ENCODE results near the gene MDM1.

The MDM1 gene

DNA sequence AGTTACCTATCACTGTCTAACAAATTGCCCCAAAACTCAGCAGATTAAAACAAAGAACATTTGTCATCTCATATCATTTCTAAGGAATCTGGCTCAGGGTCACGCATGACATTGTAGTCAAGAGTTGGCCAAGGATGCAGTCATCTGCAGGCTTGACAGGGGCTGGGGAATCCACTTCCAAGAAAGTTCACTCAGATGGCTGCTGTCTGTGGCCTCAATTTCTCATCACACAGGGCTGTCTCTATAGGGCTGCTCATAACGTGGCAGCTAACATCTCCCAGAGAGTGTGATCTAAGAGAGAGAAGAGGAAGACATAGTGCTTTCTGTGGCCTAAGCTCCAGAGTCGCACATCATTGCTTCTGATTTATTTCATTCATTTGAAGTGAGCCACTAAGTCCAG, 61.8 kb downstream of the MDM1 start:
- FAIRE-seq, result no peak

GRCh38 chr12:68269779-68270178, 62.4 kb downstream of the MDM1 start:
- no peak for FAIRE-seq

GRCh38 chr12:68268967-68269366, 63.2 kb downstream of the MDM1 start:
- no peak for FAIRE-seq

- no peak for FAIRE-seq
Observed at GRCh38 chr12:68267892-68268396, 64.2 kb downstream of the MDM1 start.

DNA sequence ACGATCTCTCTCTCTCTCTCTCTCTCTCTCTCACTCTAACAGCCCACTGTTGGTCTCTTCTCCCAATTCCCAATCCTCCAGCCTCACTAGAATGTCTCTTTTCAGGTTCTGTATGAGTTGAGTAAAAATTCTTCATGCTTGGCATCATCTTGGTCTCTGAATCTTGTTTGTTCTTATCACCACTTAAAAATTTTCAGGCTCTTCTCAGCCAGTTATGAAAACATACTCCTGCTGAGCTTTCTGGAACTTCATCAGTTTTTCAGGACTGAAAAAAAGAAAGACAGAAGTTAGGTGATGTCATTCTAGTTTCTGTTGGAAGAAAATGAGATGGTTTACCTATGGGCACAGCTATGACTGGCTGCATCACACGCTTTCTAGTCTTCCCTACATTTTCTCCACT, 67.3 kb downstream of the MDM1 start:
- no peak for FAIRE-seq

DNA sequence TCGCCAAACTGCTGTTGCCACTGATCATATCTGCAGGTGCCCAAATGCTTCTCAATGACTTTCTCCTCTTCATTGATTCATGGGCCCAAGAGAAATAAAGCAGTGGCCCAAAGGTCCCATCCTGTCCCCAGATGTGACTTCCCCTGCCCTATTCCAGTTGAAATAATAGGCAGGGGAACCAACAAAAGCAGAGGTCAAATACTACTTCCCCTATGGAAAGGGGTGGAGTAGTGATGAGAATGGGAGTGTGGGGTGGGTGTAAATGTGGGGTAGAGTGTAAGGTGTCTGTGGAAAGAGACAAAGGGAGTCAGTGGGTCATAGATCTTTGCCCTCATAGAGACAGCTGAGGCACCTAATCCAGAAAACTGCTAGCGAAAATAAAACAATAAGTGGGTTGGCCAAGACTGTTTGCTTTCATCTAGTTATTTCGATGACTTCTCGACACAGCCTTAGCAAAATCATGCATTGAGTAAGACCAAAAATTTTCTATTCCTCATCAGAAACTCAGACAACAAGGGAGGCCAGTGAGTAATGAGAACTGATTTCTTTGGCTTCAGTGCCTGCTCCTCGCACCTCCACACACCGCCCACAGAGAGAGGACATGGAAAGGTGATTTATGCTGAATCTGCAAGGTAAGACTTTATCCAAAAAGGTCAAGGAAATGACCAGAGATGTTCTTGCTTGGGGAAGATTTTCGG, 67.9 kb downstream of the MDM1 start:
- no peak for FAIRE-seq

GRCh38 chr12:68263366-68263765, 68.8 kb downstream of the MDM1 start:
- FAIRE-seq, result no peak

GRCh38 chr12:68261896-68262295, 70.3 kb downstream of the MDM1 start:
- no peak for FAIRE-seq

DNA sequence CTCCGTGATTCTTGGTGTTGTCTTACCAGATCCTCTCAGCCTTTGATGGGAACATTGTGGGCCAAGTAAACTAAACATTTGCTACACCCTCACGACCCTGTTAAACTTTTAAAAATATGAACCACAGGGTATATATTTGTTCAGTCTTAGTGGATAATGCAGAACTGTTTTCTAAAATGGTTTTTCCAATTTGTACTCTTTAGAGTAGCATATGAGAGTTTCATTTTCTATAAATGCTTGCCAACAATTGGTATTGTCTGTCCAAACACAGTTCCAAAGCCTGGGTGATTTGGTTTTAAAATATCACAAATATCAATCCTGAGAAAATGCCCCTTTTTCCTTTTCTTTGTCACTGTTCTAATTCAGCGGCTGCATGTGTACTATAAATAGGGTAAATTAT, 72.0 kb downstream of the MDM1 start:
- no peak for FAIRE-seq

DNA sequence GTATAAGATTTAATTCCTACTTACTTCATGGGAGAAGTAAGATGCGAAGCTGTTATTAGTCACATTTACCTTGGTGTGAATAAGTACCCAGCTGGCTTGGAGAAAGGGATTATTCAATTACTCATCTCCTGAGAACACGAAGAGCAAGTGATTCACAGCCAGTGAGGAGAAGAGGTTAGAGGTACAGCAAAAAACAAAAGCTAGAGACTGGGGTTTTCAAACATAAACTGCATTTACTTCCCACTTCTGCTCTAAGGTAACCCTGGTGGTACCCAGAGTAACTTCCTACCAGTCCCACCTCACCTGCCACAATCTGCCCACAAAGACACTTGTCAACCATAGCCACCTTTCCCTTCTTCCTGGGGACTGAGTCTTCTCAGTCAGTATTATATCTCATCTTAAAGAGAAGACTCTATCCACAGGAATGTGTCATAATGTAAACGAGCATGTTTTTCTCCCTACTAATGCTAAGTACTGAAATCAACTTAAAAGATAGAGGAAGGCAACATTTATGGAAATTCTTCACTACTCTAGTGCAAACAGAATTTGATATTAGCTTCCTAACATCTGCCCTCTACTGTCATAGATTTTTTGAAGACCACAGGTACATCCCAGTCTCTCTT, 72.7 kb downstream of the MDM1 start:
- FAIRE-seq, result no peak

DNA sequence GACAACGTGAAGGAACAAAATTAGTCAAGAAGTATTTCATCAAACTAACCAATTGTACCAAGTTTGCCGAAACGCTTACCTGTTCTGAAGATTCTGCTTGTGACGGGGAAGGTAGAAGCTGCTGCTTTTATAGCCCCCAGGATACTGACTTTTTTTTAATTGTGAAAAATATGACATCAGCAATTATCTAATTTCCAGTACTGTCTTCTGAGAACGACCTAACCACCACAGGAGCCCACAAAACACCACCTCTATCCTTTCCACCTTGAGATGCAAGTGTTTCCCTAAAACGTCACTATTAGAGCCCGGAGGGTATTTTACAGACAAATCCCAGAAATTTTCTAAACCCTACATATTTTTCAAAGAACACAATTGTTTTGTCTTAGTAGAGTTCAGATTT, 78.7 kb downstream of the MDM1 start, which contains the start of gene IL22:
TSS of gene IL22 (minus strand) at position 101 of the 400 bp plus-strand sequence. CDS start 156 bp downstream, outside the sequence.
- FAIRE-seq, result no peak

DNA sequence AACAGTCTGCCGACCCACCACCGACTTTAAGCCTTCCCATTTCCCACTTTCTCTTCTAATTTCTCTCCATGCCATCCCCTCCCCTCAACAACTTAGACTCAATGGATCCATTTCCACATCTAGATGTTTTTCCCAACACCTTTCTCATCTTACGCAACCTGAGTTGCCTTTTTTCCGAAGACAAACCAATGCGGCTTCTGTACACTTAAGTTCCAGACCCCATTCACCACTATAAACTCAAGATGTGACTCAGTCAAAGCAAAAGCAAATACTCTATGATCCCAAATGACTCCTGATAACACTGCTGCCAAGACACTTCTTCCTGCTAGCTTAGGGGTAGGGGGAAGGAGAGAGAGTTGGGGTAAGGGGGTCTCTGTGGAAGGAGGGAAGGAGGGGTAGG, 80.1 kb downstream of the MDM1 start:
- no peak for FAIRE-seq

DNA sequence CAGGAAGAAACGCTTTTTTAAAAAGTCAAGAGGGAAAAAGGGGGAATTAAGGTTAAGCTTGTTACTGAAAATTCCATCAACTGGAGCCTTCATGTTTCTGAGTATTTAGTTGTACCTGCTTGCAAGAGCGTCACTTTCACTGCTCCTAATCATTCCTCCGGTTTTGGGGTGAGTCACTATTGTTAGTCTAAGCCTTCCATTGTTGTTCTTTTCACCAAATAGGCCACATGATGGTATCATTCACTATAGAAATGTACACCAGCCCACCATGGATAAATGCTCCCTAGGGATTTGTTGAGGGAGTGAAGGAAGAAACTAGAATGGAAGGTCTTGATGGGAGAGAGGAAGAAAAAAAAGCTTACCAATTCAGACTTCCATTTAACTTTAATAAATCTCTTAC, 81.7 kb downstream of the MDM1 start:
- FAIRE-seq, result no peak

GRCh38 chr12:68247785-68248184, 84.4 kb downstream of the MDM1 start:
- FAIRE-seq, result no peak

DNA sequence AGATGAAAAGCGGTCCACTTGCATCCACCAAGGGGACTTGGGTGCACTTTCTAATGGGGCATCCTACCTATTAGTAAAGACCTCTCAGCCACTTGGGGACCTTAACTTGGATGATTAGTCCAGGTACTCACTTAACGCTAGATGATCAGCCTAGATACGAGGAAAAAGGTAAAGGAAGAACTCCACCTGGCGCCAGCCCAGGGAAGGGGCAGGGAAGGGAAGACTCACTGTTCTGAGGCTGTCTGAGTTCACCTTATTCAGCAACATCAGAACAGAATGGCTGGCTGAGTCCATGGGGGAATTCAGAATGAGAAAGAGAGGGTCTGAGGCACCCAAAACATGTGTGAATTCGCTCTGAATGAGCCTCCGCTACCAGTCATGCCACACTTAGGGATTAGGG, 85.8 kb downstream of the MDM1 start:
- no peak for FAIRE-seq

DNA sequence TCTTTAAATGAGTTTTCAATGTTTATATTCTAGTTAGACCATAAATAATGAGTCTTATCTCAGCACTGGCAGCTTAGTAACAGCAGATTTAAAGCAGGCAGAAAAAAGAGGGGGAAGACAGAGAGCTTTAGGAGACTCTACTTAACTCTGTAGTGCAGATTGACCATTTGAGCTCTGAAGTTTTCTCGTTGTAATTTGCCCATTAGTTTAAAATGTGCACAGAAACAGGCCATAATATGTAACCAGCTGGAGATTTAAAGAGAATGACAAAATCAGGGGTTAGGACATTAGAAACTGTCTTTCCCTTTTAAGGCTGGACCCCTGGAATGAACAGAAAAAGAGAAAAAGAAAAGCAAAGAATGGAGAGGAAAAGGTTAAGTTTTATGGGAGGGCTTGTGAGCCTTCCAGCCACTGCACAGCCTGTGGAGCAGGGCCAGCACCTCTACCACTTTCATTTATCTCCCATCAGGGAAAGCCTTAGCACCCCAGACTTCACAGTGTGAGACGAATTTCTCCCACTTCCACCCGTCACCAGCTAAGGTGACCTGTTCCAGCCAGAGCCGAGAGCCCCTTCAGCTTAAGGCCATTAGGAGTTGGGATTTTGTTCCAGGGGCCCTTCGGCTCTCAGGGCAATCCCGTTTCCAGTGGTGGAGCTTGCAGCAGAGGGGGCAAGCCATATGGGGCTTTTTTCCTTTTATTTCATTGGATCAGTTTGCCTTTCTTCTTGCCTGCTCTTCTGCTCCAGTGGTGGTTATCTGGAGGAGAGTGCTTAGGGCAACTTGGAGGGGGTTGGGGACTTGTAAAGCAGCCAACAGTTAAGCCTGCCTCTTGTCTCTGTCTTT, 86.8 kb downstream of the MDM1 start:
- FAIRE-seq, result no peak
